GM23338 (cell line): ENCODE results near the gene SIRT4. TPM values are rescaled to one million over a fixed set of nuclear protein-coding genes. Genes with fewer than 3 reads are reported as not detected.

ENCODE experiments used
- ATAC-seq: fragments of 200-7000 bp; cut with Tn5 transposase; 3 replicates; pipeline ENCODE4 v1.9.1; 2020
- DNase-seq: peaks from one replicate; pipeline ENCODE4 v3.0.0-alpha.2; 2015; ENCODE audit warnings: low spot score
- H2AFZ ChIP-seq: fragments of 200-600 bp; sonication (generic); 2 replicates; pipeline ENCODE4 v1.8.0; 2016; ENCODE audit warnings: antibody characterized with exemption, mild to moderate bottlenecking, moderate library complexity
- H3F3A ChIP-seq: fragments of 200-600 bp; sonication (generic); replicated peaks from 2 replicates; pipeline ENCODE4 v1.8.0; 2017; ENCODE audit warnings: antibody characterized with exemption, mixed run types, low read depth
- H3K27ac ChIP-seq: fragments of 200-600 bp; sonication (generic); 2 replicates; pipeline ENCODE4 v1.6.1; 2016; ENCODE audit warnings: low read depth
- H3K27me3 ChIP-seq: fragments of 200-600 bp; sonication (generic); 2 replicates; pipeline ENCODE4 v1.8.0; 2016; ENCODE audit warnings: mild to moderate bottlenecking, mixed run types, moderate library complexity; ENCODE audit not compliant: insufficient read depth
- H3K36me3 ChIP-seq: fragments of 200-600 bp; sonication (generic); 2 replicates; pipeline ENCODE4 v1.8.0; 2016; ENCODE audit warnings: mild to moderate bottlenecking; ENCODE audit not compliant: insufficient read depth
- H3K4me1 ChIP-seq: fragments of 200-600 bp; sonication (generic); 2 replicates; pipeline ENCODE4 v1.8.0; 2016; ENCODE audit warnings: mild to moderate bottlenecking, moderate library complexity; ENCODE audit not compliant: insufficient read depth
- H3K4me2 ChIP-seq: fragments of 200-600 bp; sonication (generic); 2 replicates; pipeline ENCODE4 v1.7.1; 2017; ENCODE audit warnings: mixed run types
- H3K4me3 ChIP-seq: fragments of 200-600 bp; sonication (generic); 2 replicates; pipeline ENCODE4 v1.6.1; 2016; ENCODE audit warnings: mixed run types
- H3K79me2 ChIP-seq: fragments of 200-600 bp; sonication (generic); replicated peaks from 2 replicates; pipeline ENCODE4 v1.8.0; 2017; ENCODE audit warnings: mild to moderate bottlenecking; ENCODE audit not compliant: insufficient read depth
- H3K9me2 ChIP-seq: fragments of 200-600 bp; sonication (generic); 2 replicates; pipeline ENCODE4 v1.8.0; 2017; ENCODE audit not compliant: insufficient read depth
- H4K20me1 ChIP-seq: fragments of 200-600 bp; sonication (generic); replicated peaks from 2 replicates; pipeline ENCODE4 v1.8.0; 2017; ENCODE audit warnings: mild to moderate bottlenecking; ENCODE audit not compliant: insufficient read depth
- H3K27ac Mint-ChIP-seq: 2 replicates; pipeline ENCODE4 v1.8.0; 2020; ENCODE audit warnings: inconsistent platforms, mild to moderate bottlenecking, moderate library complexity, mixed read lengths
- H3K27me3 Mint-ChIP-seq: 3 replicates; pipeline ENCODE4 v1.8.0; 2022; ENCODE audit warnings: low read depth, mild to moderate bottlenecking, moderate library complexity, mixed read lengths, inconsistent platforms; ENCODE audit not compliant: insufficient read depth, poor library complexity
- H3K36me3 Mint-ChIP-seq: 3 replicates; pipeline ENCODE4 v1.8.0; 2021; ENCODE audit warnings: low read depth, mild to moderate bottlenecking, inconsistent platforms, moderate library complexity, mixed read lengths
- H3K4me1 Mint-ChIP-seq: 3 replicates; pipeline ENCODE4 v1.8.0; 2020; ENCODE audit warnings: mild to moderate bottlenecking, inconsistent platforms, mixed read lengths
- H3K4me3 Mint-ChIP-seq: 3 replicates; pipeline ENCODE4 v1.8.0; 2021; ENCODE audit warnings: moderate library complexity, mild to moderate bottlenecking, inconsistent platforms, mixed read lengths
- H3K9me3 Mint-ChIP-seq: 3 replicates; pipeline ENCODE4 v1.8.0; 2020; ENCODE audit warnings: moderate library complexity, mild to moderate bottlenecking, inconsistent platforms, mixed read lengths
- CREB1 ChIP-seq: fragments of 250-450 bp; sonication (Bioruptor Pico); IDR thresholded peaks from 2 replicates; pipeline ENCODE4 v1.5.0; 2020; ENCODE audit warnings: low read depth, mild to moderate bottlenecking, moderate library complexity
- CTCF ChIP-seq, 2 experiments: fragments of 200-600 bp in 1 of 2; sonication (generic) in 1 of 2; conservative IDR thresholded peaks; 2 replicates each; pipeline versions ENCODE4 v1.5.1 to v1.6.1; 2016 to 2017; ENCODE audit warnings: antibody characterized with exemption in 2 of 2, low read depth in 2 of 2, mild to moderate bottlenecking in 2 of 2, moderate library complexity in 1 of 2
- ETS1 ChIP-seq: IDR thresholded peaks from 2 replicates; pipeline ENCODE4 v1.6.1; 2016; ENCODE audit warnings: antibody characterized with exemption
- EZH2 ChIP-seq: fragments of 200-600 bp; sonication (generic); IDR thresholded peaks from one replicate; pipeline ENCODE4 v1.8.0; 2017; ENCODE audit warnings: antibody characterized with exemption, mild to moderate bottlenecking, low read depth; ENCODE audit not compliant: unreplicated experiment
- EZH2phosphoT487 ChIP-seq: fragments of 200-600 bp; sonication (generic); IDR thresholded peaks from one replicate; pipeline ENCODE4 v1.8.1; 2018; ENCODE audit warnings: antibody characterized with exemption; ENCODE audit not compliant: unreplicated experiment
- JUNB ChIP-seq: IDR thresholded peaks from one replicate; pipeline ENCODE4 v1.6.1; 2016; ENCODE audit warnings: antibody characterized with exemption; ENCODE audit not compliant: unreplicated experiment
- POLR2AphosphoS5 ChIP-seq: IDR thresholded peaks from 2 replicates; pipeline ENCODE4 v1.6.1; 2016; ENCODE audit warnings: antibody characterized with exemption, low read depth
- REST ChIP-seq: IDR thresholded peaks from one replicate; pipeline ENCODE4 v1.6.1; 2018; ENCODE audit warnings: antibody characterized with exemption; ENCODE audit not compliant: unreplicated experiment
- ZNF114 ChIP-seq: fragments of 250-450 bp; sonication (Bioruptor Pico); IDR thresholded peaks from 2 replicates; pipeline ENCODE4 v1.5.0; 2020; ENCODE audit warnings: mild to moderate bottlenecking, moderate library complexity
- ZNF331 ChIP-seq: fragments of 250-450 bp; sonication (Bioruptor Pico); IDR thresholded peaks from 2 replicates; pipeline ENCODE4 v1.5.0; 2020; ENCODE audit warnings: low read depth, mild to moderate bottlenecking, moderate library complexity
- ZNF462 ChIP-seq: fragments of 250-450 bp; sonication (Bioruptor Pico); IDR thresholded peaks from 2 replicates; pipeline ENCODE4 v1.5.0; 2020; ENCODE audit warnings: mild to moderate bottlenecking, moderate library complexity
- polyA plus RNA-seq: library from polyadenylated mRNA; unstranded; fragments of >200 nt; fragmentation: Nextera tagmentation; extraction: Ambion mirVana; gene quantifications from 2 replicates; pipeline ENCODE4 v1.2.1, GENCODE V29; 2016
- total RNA-seq: library from RNA; depleted of rRNA; stranded (reverse); fragments of >200 nt; shearing (Covaris generic); gene quantifications from 2 replicates; pipeline ENCODE4 v1.2.3, GENCODE V29; 2014

The SIRT4 gene
- total and polyA plus RNA-seq, 2 experiments from 2014 or later: 2.0 to 3.0 TPM

- Histone ChIP-seq H3K4me1 (no peaks in the 10 kb centered on the region; the same call in 1 of the 2 replicates), H3K27ac (peak overlapping the region; percentile 11), H3K4me3 (peak overlapping the region; percentile 47), H2AFZ (no peak overlapping the region; the same call in 1 of the 2 replicates), H3K36me3 (no peaks in the 10 kb centered on the region), H3K27me3 (no peaks in the 10 kb centered on the region), H3F3A (peaks cover 4% of the 10 kb centered on the region; the same call in 1 of the 2 replicates), H3K79me2 (no peaks in the 10 kb centered on the region), H3K9me2 (no peaks in the 10 kb centered on the region), H3K4me2 (peak overlapping the region; percentile 71), H4K20me1 (no peaks in the 10 kb centered on the region)
- peak; percentile 100 for DNase-seq
- Mint-ChIP-seq H3K27me3 (peaks cover 7% of the 10 kb centered on the region), H3K4me3 (peak overlapping the region; percentile 85), H3K4me1 (peaks cover 7% of the 10 kb centered on the region; the same call in 2 of the 3 replicates), H3K27ac (peak overlapping the region; percentile 93), H3K9me3 (no peaks in the 10 kb centered on the region), H3K36me3 (no peaks in the 10 kb centered on the region)
- TF ChIP-seq ZNF331 (no peak), ZNF114 (CRISPR knock-in tag) (no peak), ETS1 (peak; percentile 22; the same call in 1 of the 2 replicates), CREB1 (peak; percentile 88), ZNF462 (no peak), POLR2AphosphoS5 (peak; percentile 78), JUNB (no peak), CTCF (conservative IDR thresholded peaks at IDR 0.05; ENCODE audit: low read depth in 2 of 2) (peak; percentile 50 to 60), REST (no peak), EZH2phosphoT487 (no peak), EZH2 (no peak)
- peak; percentile 96 for ATAC-seq
These were observed 15.3 kb downstream of the SIRT4 start for GRCh38 chr12:120317224-120318105.
